T-cell (primary cell): ENCODE results near the gene AQP6. TPM values are rescaled to one million over a fixed set of nuclear protein-coding genes. Genes with fewer than 3 reads are reported as not detected.

ENCODE experiments used
- ATAC-seq, 4 experiments: fragments of 200-7000 bp in 3 of 4; fragments of 150-1000 bp in 1 of 4; cut with Tn5 transposase; replicated peaks in 1 of 4; 1 replicate in 3 of 4; 2 replicates in 1 of 4; pipeline ENCODE4 v1.10.0; 2021; ENCODE audit warnings: moderate library complexity in 3 of 4, mild to moderate bottlenecking in 2 of 4, moderate number of reproducible peaks in 1 of 4
- CTCF ChIA-PET, 2 donors: fragments of 300-600 bp; sonication (Branson Sonifier 250); formaldehyde crosslinking; loops; one replicate each; lab custom pipeline; 2022; ENCODE audit warnings: antibody characterized with exemption in 2 of 2; lab: Charles Lee
- POLR2A ChIA-PET, 2 donors: fragments of 300-600 bp; sonication (Branson Sonifier 250); formaldehyde crosslinking; loops; one replicate each; lab custom pipeline; 2022; ENCODE audit warnings: antibody characterized with exemption in 2 of 2; lab: Charles Lee
- DNase-seq, 35 experiments: peaks; one replicate each; pipeline versions ENCODE4 v3.0.0 to v3.0.0-alpha.2; 2013 to 2023
- H3K27ac ChIP-seq: one replicate; pipeline ENCODE4 v1.5.1; 2013; ENCODE audit warnings: low read length
- H3K27me3 ChIP-seq, 2 experiments: replicated peaks in 1 of 2; 1 replicate in 1 of 2; 2 replicates in 1 of 2; pipeline versions ENCODE4 v1.6.1 to v1.7.0; 2013; ENCODE audit warnings: low read length in 1 of 2, mixed read lengths in 1 of 2; ENCODE audit not compliant: control insufficient read depth in 2 of 2, insufficient read depth in 2 of 2; ENCODE audit errors: extremely low read depth in 1 of 2
- H3K36me3 ChIP-seq, 2 donors: 1 replicate in 1 of 2; 2 replicates in 1 of 2; pipeline versions ENCODE4 v1.6.1 to v1.7.0; 2013; ENCODE audit warnings: low read length in 1 of 2; ENCODE audit not compliant: control insufficient read depth in 2 of 2, insufficient read depth in 1 of 2; ENCODE audit errors: extremely low read depth in 1 of 2
- H3K4me1 ChIP-seq, 2 experiments: 1 replicate in 1 of 2; 2 replicates in 1 of 2; pipeline versions ENCODE4 v1.6.1 to v1.7.0; 2013; ENCODE audit warnings: low read length in 2 of 2, mixed read lengths in 1 of 2; ENCODE audit not compliant: insufficient read depth in 2 of 2, control insufficient read depth in 1 of 2; ENCODE audit errors: extremely low read depth in 1 of 2
- H3K4me3 ChIP-seq, 2 donors: 1 replicate in 1 of 2; 2 replicates in 1 of 2; pipeline versions ENCODE4 v1.5.1 to v1.7.0; 2013; ENCODE audit warnings: mild to moderate bottlenecking in 2 of 2, low read length in 1 of 2, moderate library complexity in 1 of 2; ENCODE audit not compliant: control insufficient read depth in 1 of 2; ENCODE audit errors: extremely low read depth in 1 of 2
- H3K9me3 ChIP-seq: 2 replicates; pipeline ENCODE4 v1.7.0; 2013
- H3K27ac Mint-ChIP-seq, 2 donors: one replicate each; pipeline ENCODE4 v1.8.0; 2020 to 2021; ENCODE audit warnings: mild to moderate bottlenecking in 2 of 2, mixed read lengths in 2 of 2
- H3K27me3 Mint-ChIP-seq, 2 donors: one replicate each; pipeline ENCODE4 v1.8.0; 2021 to 2022; ENCODE audit warnings: mixed read lengths in 2 of 2
- H3K36me3 Mint-ChIP-seq: one replicate; pipeline ENCODE4 v1.8.0; 2021; ENCODE audit warnings: mixed read lengths
- H3K4me1 Mint-ChIP-seq, 3 donors: one replicate each; pipeline ENCODE4 v1.8.0; 2020 to 2022; ENCODE audit warnings: mixed read lengths in 3 of 3, mild to moderate bottlenecking in 1 of 3
- H3K4me3 Mint-ChIP-seq, 3 donors: one replicate each; pipeline ENCODE4 v1.8.0; 2020 to 2022; ENCODE audit warnings: mild to moderate bottlenecking in 3 of 3, mixed read lengths in 3 of 3, moderate library complexity in 3 of 3
- H3K9me3 Mint-ChIP-seq, 3 donors: one replicate each; pipeline ENCODE4 v1.8.0; 2020 to 2022; ENCODE audit warnings: mixed read lengths in 3 of 3
- WGBS: methylation state at CpG from one replicate; pipeline ENCODE4 v1.1.5; 2013; ENCODE audit warnings: missing lambda C conversion rate; ENCODE audit not compliant: insufficient coverage; 5-methylcytosine and 5-hydroxymethylcytosine counted together
- total RNA-seq, 35 experiments: library from RNA in 6 of 35; stranded (reverse) in 6 of 35; fragments of 120-200 nt in 1 of 35; gene quantifications; one replicate each; pipeline versions ENCODE4 v1.2.1 to v1.2.4 and lab custom pipeline; 2013 to 2026

Gene AQP6
- total RNA-seq, 5 donors from 2014 or later (not counting 1 experiment from before 2014, with no cell fraction given), result not detected

DNA sequence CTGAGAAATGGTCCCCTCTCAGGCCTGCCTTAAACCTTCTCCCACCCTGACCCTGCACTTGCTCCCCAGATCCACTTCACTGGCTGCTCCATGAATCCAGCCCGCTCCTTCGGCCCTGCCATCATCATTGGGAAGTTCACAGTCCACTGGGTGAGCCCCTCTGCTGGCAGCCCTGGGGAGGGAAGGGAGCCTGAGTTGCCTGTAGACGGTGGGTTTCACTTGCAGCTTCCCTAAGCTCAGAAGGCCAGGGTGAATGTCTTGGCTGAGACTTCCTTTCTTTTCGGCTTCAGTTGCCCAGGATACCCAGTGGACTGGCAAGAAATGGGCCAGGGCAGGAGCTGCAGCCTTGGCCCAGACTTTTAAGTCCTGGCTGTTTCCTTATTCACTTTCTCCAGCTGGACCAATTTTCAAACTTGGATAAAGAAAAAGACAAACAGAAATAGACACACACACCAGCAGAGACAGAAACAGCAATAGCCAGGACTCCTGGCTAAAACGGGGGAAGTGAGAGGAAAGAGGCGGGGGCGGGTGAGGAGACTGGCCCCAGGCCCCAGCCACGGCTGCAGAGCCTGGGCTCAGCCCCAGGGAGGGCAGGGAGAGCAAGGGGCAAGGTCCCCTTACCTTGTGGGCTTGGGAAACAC lies 2.0 kb downstream of the AQP6 start:
- Mint-ChIP-seq H3K9me3 (no peaks in the 10 kb centered on the region), H3K4me3 (no peak overlapping the region), H3K36me3 (no peaks in the 10 kb centered on the region), H3K27ac (no peak overlapping the region), H3K27me3 (no peaks in the 10 kb centered on the region), H3K4me1 (no peaks in the 10 kb centered on the region)
- no peaks in the 10 kb centered on the region for H3K9me3 ChIP-seq
- WGBS, result 89% methylated on average over 7 of the region's 8 CpGs
- H3K27me3 ChIP-seq, result peaks cover 0 to 27% of the 10 kb centered on the region in 2 experiments
- no peak for DNase-seq
- H3K4me3 ChIP-seq, result no peak overlapping the region
- H3K36me3 ChIP-seq, result no peaks in the 10 kb centered on the region
- H3K27ac ChIP-seq, result no peak overlapping the region
- no peak for ATAC-seq
- no peaks in the 10 kb centered on the region for H3K4me1 ChIP-seq
- POLR2A ChIA-PET, result no interaction called here
- CTCF ChIA-PET, result no interaction called here

DNA sequence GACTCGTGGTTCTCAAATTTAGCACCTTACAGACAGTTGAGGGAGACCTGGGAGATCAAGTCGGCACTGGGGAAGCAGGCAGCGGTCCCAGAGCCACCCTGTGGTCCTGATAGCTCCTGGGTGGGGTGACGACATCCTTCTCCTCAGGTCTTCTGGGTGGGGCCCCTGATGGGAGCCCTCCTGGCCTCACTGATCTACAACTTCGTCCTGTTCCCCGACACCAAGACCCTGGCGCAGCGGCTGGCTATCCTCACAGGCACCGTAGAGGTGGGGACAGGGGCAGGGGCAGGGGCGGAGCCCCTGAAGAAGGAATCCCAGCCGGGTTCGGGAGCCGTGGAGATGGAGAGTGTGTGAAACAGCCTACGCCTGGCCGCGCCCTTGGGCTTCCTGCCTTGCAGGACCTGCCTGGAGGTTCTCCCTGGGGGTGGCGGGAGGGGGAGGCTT lies 2.6 kb downstream of the AQP6 start:
- CTCF ChIA-PET, result no interaction called here
- no peaks in the 10 kb centered on the region for H3K4me1 Mint-ChIP-seq
- no peaks in the 10 kb centered on the region for H3K4me1 ChIP-seq
- peaks cover 0 to 21% of the 10 kb centered on the region in 2 experiments for H3K27me3 ChIP-seq
- no peaks in the 10 kb centered on the region for H3K36me3 Mint-ChIP-seq
- DNase-seq, result no peak
- POLR2A ChIA-PET, result no interaction called here
- WGBS, result 75% methylated on average over 10 of the region's 17 CpGs
- H3K27ac Mint-ChIP-seq, result no peak overlapping the region
- H3K4me3 Mint-ChIP-seq, result no peak overlapping the region
- no peaks in the 10 kb centered on the region for H3K9me3 ChIP-seq
- no peaks in the 10 kb centered on the region for H3K9me3 Mint-ChIP-seq
- H3K27me3 Mint-ChIP-seq, result no peaks in the 10 kb centered on the region
- no peaks in the 10 kb centered on the region for H3K36me3 ChIP-seq
- no peak overlapping the region for H3K4me3 ChIP-seq
- no peak overlapping the region for H3K27ac ChIP-seq
- ATAC-seq, result no peak

DNA sequence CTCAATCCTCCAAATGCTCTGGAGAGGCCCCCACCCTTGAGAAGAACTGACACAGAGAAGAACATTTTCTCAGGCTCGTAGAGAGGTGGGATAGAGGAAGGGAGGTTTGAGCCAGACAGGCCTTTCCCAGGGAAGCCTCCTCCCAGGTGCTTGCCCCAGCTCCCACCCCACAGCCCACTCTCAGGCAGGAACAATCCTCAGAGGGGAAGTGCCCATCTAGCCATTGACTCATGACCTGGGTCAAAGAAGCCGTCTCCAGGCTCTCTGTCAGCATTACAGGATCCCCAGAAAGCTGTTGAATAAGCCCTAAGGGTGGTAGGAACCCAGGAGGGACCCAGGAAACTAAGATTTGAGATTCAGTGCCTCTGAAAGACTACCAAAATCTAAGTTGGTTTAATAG lies 3.8 kb downstream of the AQP6 start:
- H3K36me3 ChIP-seq, result no peaks in the 10 kb centered on the region
- H3K4me1 ChIP-seq, result no peaks in the 10 kb centered on the region
- ChIA-PET POLR2A (no interaction called here), CTCF (no interaction called here)
- H3K27ac Mint-ChIP-seq, result no peak overlapping the region
- no peaks in the 10 kb centered on the region for H3K9me3 ChIP-seq
- H3K27me3 Mint-ChIP-seq, result no peaks in the 10 kb centered on the region
- no peak overlapping the region for H3K4me3 Mint-ChIP-seq
- no peak overlapping the region for H3K4me3 ChIP-seq
- no peak for ATAC-seq
- no peak overlapping the region for H3K27ac ChIP-seq
- peaks cover 0 to 12% of the 10 kb centered on the region in 2 experiments for H3K27me3 ChIP-seq
- H3K4me1 Mint-ChIP-seq, result no peaks in the 10 kb centered on the region
- WGBS, result 86% methylated on average over 1 of the region's 2 CpGs
- H3K9me3 Mint-ChIP-seq, result no peaks in the 10 kb centered on the region
- no peaks in the 10 kb centered on the region for H3K36me3 Mint-ChIP-seq
- no peak for DNase-seq

DNA sequence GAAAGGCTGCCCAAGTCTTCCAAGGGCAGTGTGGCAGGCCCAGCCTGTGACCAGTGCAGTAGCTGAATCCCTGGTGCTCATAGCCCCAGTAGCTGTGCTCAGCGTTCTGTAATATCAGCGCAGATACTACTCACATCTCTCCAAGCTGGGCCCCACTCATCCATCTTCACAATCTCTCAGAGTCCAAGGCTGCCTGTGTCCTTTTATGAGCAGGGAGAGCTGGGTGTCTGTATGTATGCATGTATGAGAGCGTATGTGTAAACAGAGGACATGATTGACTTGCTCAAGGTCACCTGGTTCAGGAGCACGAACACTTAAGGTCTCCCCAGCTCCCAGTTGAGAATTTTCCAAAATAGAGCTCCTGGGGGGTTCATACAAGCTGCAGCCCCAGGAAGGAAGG lies 5.4 kb downstream of the AQP6 start:
- DNase-seq (no peak), ATAC-seq (no peak)
- no peak overlapping the region for H3K27ac Mint-ChIP-seq
- no peak overlapping the region for H3K4me3 ChIP-seq
- ChIA-PET POLR2A (no interaction called here), CTCF (interaction anchor here (0.6 to 1.1 kb wide), 2 partner anchors 10 to 11 kb away, joined by 4 to 5 read pairs; no protein-coding TSS in a partner anchor)
- no peaks in the 10 kb centered on the region for H3K36me3 Mint-ChIP-seq
- H3K36me3 ChIP-seq, result no peaks in the 10 kb centered on the region
- H3K9me3 Mint-ChIP-seq, result no peaks in the 10 kb centered on the region
- 75% methylated on average over 2 of the region's 4 CpGs for WGBS
- H3K9me3 ChIP-seq, result no peaks in the 10 kb centered on the region
- no peak overlapping the region for H3K4me3 Mint-ChIP-seq
- no peaks in the 10 kb centered on the region for H3K4me1 Mint-ChIP-seq
- H3K27me3 Mint-ChIP-seq, result no peaks in the 10 kb centered on the region
- H3K27me3 ChIP-seq, result peaks cover 0 to 3% of the 10 kb centered on the region in 2 experiments
- no peaks in the 10 kb centered on the region for H3K4me1 ChIP-seq
- no peak overlapping the region for H3K27ac ChIP-seq

DNA sequence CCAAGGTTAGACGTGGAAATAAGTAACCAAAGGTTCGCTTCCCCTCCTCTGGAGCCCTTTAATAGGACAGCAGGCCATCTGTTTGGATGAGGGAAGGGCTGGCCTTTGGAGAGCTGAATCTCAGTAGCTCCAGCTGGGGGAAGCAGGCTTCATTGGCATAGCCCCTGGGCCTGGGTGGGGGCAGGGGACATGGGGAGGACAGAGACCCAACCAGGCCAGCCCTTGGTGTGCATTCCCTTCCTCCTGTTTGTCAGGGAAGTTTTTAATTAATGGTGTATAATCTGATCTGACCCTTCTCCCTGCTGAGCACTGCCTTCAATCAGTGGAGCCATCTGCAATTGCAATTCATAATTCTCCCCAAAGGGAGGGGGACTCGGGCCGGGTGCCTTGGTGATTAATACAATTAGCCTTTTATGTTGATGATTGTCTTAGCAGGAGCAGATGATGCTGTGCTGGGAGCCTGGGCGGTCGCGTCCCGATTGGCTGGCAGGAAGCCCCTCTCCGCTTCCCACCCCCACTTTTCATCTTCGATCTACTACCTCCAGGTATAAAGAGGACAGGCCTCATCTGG lies 6.4 kb downstream of the AQP6 start:
- H3K27ac Mint-ChIP-seq, result no peak overlapping the region
- no peaks in the 10 kb centered on the region for H3K36me3 Mint-ChIP-seq
- H3K9me3 Mint-ChIP-seq, result no peaks in the 10 kb centered on the region
- H3K27ac ChIP-seq, result no peak overlapping the region
- CTCF ChIA-PET, result interaction anchor here (0.6 to 1.1 kb wide), 3 partner anchors 12 to 261 kb away, joined by 3 to 5 read pairs (median 4); no protein-coding TSS in a partner anchor
- POLR2A ChIA-PET, result interaction anchor here in 1 of 2 donors (0.5 kb wide), 1 partner anchor 203 kb away, joined by 3 read pairs; no protein-coding TSS in a partner anchor
- H3K36me3 ChIP-seq, result no peaks in the 10 kb centered on the region
- H3K9me3 ChIP-seq, result no peaks in the 10 kb centered on the region
- H3K27me3 ChIP-seq, result peaks cover 0 to 3% of the 10 kb centered on the region in 2 experiments
- H3K27me3 Mint-ChIP-seq, result no peaks in the 10 kb centered on the region
- DNase-seq (no peak), ATAC-seq (no peak)
- WGBS, result 93% methylated on average over 2 of the region's 10 CpGs
- H3K4me3 ChIP-seq, result no peak overlapping the region
- H3K4me1 ChIP-seq, result no peaks in the 10 kb centered on the region
- no peaks in the 10 kb centered on the region for H3K4me1 Mint-ChIP-seq
- no peak overlapping the region for H3K4me3 Mint-ChIP-seq

DNA sequence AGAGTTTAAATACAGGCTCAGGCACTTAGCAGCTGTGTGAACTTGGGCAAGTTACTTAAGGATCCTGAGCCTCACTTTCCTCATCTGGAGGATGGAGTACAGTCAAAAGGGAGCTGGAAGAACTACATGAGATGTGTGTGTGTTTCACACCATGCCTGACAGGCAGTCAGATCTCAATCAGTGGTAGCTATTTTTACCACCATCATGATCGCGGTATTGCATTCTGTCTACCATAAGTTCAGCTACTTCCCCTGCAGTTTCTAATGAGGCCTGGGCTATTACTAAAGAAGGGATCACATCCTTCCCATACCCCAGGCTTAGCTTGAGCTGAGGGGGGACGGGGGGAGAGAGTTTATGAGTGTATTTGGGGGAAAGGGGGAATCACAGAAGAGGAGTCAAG lies 7.0 kb downstream of the AQP6 start:
- Histone ChIP-seq H3K27me3 (peaks cover 0 to 3% of the 10 kb centered on the region in 2 experiments), H3K4me3 (no peak overlapping the region), H3K36me3 (no peaks in the 10 kb centered on the region), H3K4me1 (no peaks in the 10 kb centered on the region), H3K27ac (no peak overlapping the region), H3K9me3 (no peaks in the 10 kb centered on the region)
- no peaks in the 10 kb centered on the region for H3K36me3 Mint-ChIP-seq
- H3K4me1 Mint-ChIP-seq, result no peaks in the 10 kb centered on the region
- no peaks in the 10 kb centered on the region for H3K9me3 Mint-ChIP-seq
- ChIA-PET CTCF (interaction anchor here in 1 of 2 donors (0.6 to 0.9 kb wide), 4 partner anchors 12 to 492 kb away, joined by 3 to 5 read pairs (median 4); no protein-coding TSS in a partner anchor), POLR2A (interaction anchor here (0.5 to 0.6 kb wide), 3 partner anchors 9 to 214 kb away, joined by 3 to 9 read pairs (median 5); no protein-coding TSS in a partner anchor)
- no peak overlapping the region for H3K27ac Mint-ChIP-seq
- no peak overlapping the region for H3K4me3 Mint-ChIP-seq
- DNase-seq (no peak), ATAC-seq (no peak)
- no peaks in the 10 kb centered on the region for H3K27me3 Mint-ChIP-seq
- no CpG with 5 or more reads among the region's 3 CpGs for WGBS
